Esophagus muscularis mucosa (tissue), 4 donors: ENCODE data around the gene ANP32B.

ENCODE experiments used
- EP300 ChIP-seq: sonication (generic); formaldehyde crosslinking; IDR thresholded peaks from one replicate; pipeline ENCODE4 v1.6.1; 2017; ENCODE audit warnings: antibody characterized with exemption
- POLR2A ChIP-seq: fragments of 450-650 bp; IDR thresholded peaks from one replicate; pipeline ENCODE4 v1.6.1; 2017; ENCODE audit warnings: antibody characterized with exemption, moderate library complexity, mild to moderate bottlenecking, low read depth
- POLR2AphosphoS5 ChIP-seq, 2 donors: sonication (generic); formaldehyde crosslinking; IDR thresholded peaks; one replicate each; pipeline ENCODE4 v1.6.1; 2017; ENCODE audit warnings: antibody characterized with exemption in 2 of 2
- TF ChIP-seq, protein P1 (sequence below), 3 experiments: fragments of 200-600 bp in 2 of 3; fragments of 450-650 bp in 1 of 3; sonication (generic) in 2 of 3; IDR thresholded peaks; one replicate each; pipeline ENCODE4 v1.5.1; 2017 to 2019; ENCODE audit warnings: antibody characterized with exemption in 3 of 3, mild to moderate bottlenecking in 2 of 3, moderate library complexity in 1 of 3

DNA sequence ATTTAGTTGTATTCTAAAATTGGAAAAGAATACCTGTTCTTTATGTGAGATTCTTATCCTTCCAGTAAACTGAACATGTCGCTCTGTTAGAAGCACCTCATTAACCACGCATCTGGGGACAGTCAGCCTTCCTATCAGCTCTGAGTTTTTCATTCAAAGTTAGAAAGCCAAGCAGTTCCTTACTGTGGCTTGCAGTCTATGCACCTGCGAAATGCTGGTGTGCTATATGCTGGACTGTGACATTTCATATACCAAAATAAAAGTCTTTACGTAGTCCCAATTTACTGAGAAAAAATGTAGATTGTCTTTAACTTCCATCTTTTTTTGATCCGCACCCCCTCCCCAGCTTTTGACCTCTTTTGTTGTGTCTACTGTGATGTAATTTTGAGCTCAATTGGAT is 4.3 kb downstream of the ANP32B start:
- TF ChIP-seq, protein P1, sequence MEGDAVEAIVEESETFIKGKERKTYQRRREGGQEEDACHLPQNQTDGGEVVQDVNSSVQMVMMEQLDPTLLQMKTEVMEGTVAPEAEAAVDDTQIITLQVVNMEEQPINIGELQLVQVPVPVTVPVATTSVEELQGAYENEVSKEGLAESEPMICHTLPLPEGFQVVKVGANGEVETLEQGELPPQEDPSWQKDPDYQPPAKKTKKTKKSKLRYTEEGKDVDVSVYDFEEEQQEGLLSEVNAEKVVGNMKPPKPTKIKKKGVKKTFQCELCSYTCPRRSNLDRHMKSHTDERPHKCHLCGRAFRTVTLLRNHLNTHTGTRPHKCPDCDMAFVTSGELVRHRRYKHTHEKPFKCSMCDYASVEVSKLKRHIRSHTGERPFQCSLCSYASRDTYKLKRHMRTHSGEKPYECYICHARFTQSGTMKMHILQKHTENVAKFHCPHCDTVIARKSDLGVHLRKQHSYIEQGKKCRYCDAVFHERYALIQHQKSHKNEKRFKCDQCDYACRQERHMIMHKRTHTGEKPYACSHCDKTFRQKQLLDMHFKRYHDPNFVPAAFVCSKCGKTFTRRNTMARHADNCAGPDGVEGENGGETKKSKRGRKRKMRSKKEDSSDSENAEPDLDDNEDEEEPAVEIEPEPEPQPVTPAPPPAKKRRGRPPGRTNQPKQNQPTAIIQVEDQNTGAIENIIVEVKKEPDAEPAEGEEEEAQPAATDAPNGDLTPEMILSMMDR (IDR thresholded peaks at IDR 0.05) = no peak
- no peak for TF ChIP-seq POLR2A
- no peak for TF ChIP-seq POLR2AphosphoS5 (IDR thresholded peaks at IDR 0.05)
- no peak for TF ChIP-seq EP300
